OCI-LY3 (cell line): ENCODE measurements around the gene NCAPG2.

Experiments
- H2AFZ ChIP-seq: fragments of 200-600, 300-600 bp; shearing (Covaris generic); 2 replicates; pipeline ENCODE4 v1.6.0; 2014; ENCODE audit warnings: antibody characterized with exemption, low read depth, low read length
- H3K27ac ChIP-seq: fragments of 200-600, 300-600 bp; sonication (generic); 2 replicates; pipeline ENCODE4 v1.5.1; 2014; ENCODE audit warnings: mild to moderate bottlenecking, low read length, moderate library complexity, mixed read lengths
- H3K27me3 ChIP-seq: fragments of 200-600, 300-600 bp; sonication (generic); 2 replicates; pipeline ENCODE4 v1.6.1; 2014; ENCODE audit warnings: low read depth, low read length, mixed read lengths
- H3K36me3 ChIP-seq: fragments of 200-600, 300-600 bp; sonication (generic); replicated peaks from 2 replicates; pipeline ENCODE3; 2014; ENCODE audit warnings: low read depth, low read length, mixed read lengths
- H3K4me1 ChIP-seq: fragments of 300-600, 200-600 bp; sonication (generic); 2 replicates; pipeline ENCODE4 v1.6.1; 2014; ENCODE audit warnings: low read length, mixed read lengths
- H3K4me2 ChIP-seq: fragments of 200-600, 300-600 bp; sonication (generic); 2 replicates; pipeline ENCODE4 v1.6.1; 2014; ENCODE audit warnings: low read length, mixed read lengths
- H3K4me3 ChIP-seq: fragments of 300-600, 200-600 bp; sonication (generic); 2 replicates; pipeline ENCODE4 v1.5.1; 2014; ENCODE audit warnings: antibody characterized with exemption, mild to moderate bottlenecking, low read length, moderate library complexity
- H3K79me2 ChIP-seq: fragments of 300-600, 200-600 bp; shearing (Covaris generic); 2 replicates; pipeline ENCODE4 v1.6.1; 2014; ENCODE audit warnings: mild to moderate bottlenecking, low read length, mixed read lengths
- H3K9ac ChIP-seq: fragments of 300-600, 200-600 bp; shearing (Covaris generic); 2 replicates; pipeline ENCODE4 v1.6.0; 2014; ENCODE audit warnings: mild to moderate bottlenecking, low read length, moderate library complexity
- H3K9me3 ChIP-seq: fragments of 200-600, 300-600 bp; shearing (Covaris generic); 2 replicates; pipeline ENCODE4 v1.6.1; 2014; ENCODE audit warnings: low read length, mixed read lengths; ENCODE audit not compliant: insufficient read depth
- H4K20me1 ChIP-seq: fragments of 200-600, 300-600 bp; sonication (generic); 2 replicates; pipeline ENCODE4 v1.6.1; 2016; ENCODE audit warnings: low read length, mixed read lengths; ENCODE audit not compliant: insufficient read depth
- CTCF ChIP-seq: fragments of 200-600, 300-600 bp; sonication (generic); IDR thresholded peaks from 2 replicates; pipeline ENCODE4 v1.5.1; 2014; ENCODE audit warnings: antibody characterized with exemption, low read length, low read depth
- EZH2phosphoT487 ChIP-seq: fragments of 200-600 bp; shearing (Covaris generic); IDR thresholded peaks from 2 replicates; pipeline ENCODE4 v1.6.1; 2018; ENCODE audit warnings: antibody characterized with exemption, mixed run types, low read depth

NCAPG2 gene

GRCh38 chr7:158747408-158747807 is 42.8 kb upstream of the NCAPG2 start:
- H3K36me3 ChIP-seq: peaks cover 4% of the 10 kb centered on the region

GRCh38 chr7:158746957-158747356 is 42.4 kb upstream of the NCAPG2 start:
- Histone ChIP-seq H3K36me3 (peaks cover 4% of the 10 kb centered on the region), H3K27me3 (no peaks in the 10 kb centered on the region)
- TF ChIP-seq EZH2phosphoT487 (no peak), CTCF (no peak)

More at GRCh38 chr7:158747408-158747807, 42.8 kb upstream of the NCAPG2 start:
- Histone ChIP-seq H3K27me3 (no peaks in the 10 kb centered on the region), H3K9ac (no peak overlapping the region), H4K20me1 (no peaks in the 10 kb centered on the region), H3K9me3 (no peaks in the 10 kb centered on the region), H3K4me1 (no peaks in the 10 kb centered on the region), H3K27ac (no peak overlapping the region), H3K4me3 (no peak overlapping the region), H3K4me2 (no peak overlapping the region), H2AFZ (no peak overlapping the region), H3K79me2 (no peaks in the 10 kb centered on the region)
- TF ChIP-seq EZH2phosphoT487 (no peak), CTCF (no peak)

GRCh38 chr7:158745057-158745715 is 40.6 kb upstream of the NCAPG2 start:
- Histone ChIP-seq H3K27me3 (no peaks in the 10 kb centered on the region), H3K36me3 (peaks cover 13% of the 10 kb centered on the region), H3K9me3 (no peaks in the 10 kb centered on the region), H4K20me1 (no peaks in the 10 kb centered on the region), H3K27ac (no peak overlapping the region), H3K4me2 (no peak overlapping the region), H3K4me3 (no peak overlapping the region), H2AFZ (no peak overlapping the region), H3K79me2 (no peaks in the 10 kb centered on the region), H3K4me1 (no peaks in the 10 kb centered on the region), H3K9ac (no peak overlapping the region)
- no peak for TF ChIP-seq EZH2phosphoT487
- no peak for TF ChIP-seq CTCF

More at GRCh38 chr7:158746957-158747356, 42.4 kb upstream of the NCAPG2 start:
- Histone ChIP-seq H3K9ac (no peak overlapping the region), H3K4me1 (no peaks in the 10 kb centered on the region), H3K27ac (no peak overlapping the region), H4K20me1 (no peaks in the 10 kb centered on the region), H3K4me3 (no peak overlapping the region), H3K4me2 (no peak overlapping the region), H3K9me3 (no peaks in the 10 kb centered on the region), H3K79me2 (no peaks in the 10 kb centered on the region), H2AFZ (no peak overlapping the region)

- TF ChIP-seq EZH2phosphoT487 (no peak), CTCF (no peak)
- H3K4me3 ChIP-seq: no peak overlapping the region
- no peak overlapping the region for H3K9ac ChIP-seq
- no peaks in the 10 kb centered on the region for H3K9me3 ChIP-seq
- no peaks in the 10 kb centered on the region for H3K79me2 ChIP-seq
- H3K4me1 ChIP-seq: no peaks in the 10 kb centered on the region
- H3K27ac ChIP-seq: no peak overlapping the region
- H2AFZ ChIP-seq: no peak overlapping the region
- H3K36me3 ChIP-seq: peaks cover 18% of the 10 kb centered on the region
- no peaks in the 10 kb centered on the region for H3K27me3 ChIP-seq
- no peak overlapping the region for H3K4me2 ChIP-seq
- H4K20me1 ChIP-seq: no peaks in the 10 kb centered on the region
Measured at GRCh38 chr7:158744070-158744469, 39.5 kb upstream of the NCAPG2 start.
